Fibroblast of skin of left quadriceps (primary cell): ENCODE measurements around the gene BCL11A.

ENCODE experiments used
- DNase-seq, 2 experiments: peaks; one replicate each; pipeline ENCODE4 v3.0.0-alpha.2; 2013; ENCODE audit warnings: low read depth in 2 of 2

The BCL11A gene

GRCh38 chr2:60527762-60528161, 25.7 kb downstream of the BCL11A start:
- peak; percentile 76 to 79 for DNase-seq

DNA sequence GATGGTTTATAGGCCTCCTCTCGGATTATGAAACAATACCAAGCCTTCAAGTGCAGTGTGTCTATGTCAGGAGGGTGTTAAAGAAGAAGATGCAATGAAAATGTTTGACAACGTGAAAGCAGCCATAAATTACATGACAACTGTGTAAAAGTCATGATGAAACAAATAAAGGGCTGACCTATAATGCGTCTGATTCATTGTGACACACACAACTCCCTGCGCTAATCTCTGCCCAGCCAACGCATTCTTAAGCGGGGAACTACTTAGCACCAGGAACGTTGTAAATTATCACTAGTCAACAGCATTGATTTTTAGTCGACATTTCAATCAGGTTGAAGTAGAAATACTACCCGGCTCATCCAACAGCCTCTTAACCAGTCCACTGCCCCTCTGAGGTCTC, 26.8 kb downstream of the BCL11A start:
- no peak for DNase-seq

DNA sequence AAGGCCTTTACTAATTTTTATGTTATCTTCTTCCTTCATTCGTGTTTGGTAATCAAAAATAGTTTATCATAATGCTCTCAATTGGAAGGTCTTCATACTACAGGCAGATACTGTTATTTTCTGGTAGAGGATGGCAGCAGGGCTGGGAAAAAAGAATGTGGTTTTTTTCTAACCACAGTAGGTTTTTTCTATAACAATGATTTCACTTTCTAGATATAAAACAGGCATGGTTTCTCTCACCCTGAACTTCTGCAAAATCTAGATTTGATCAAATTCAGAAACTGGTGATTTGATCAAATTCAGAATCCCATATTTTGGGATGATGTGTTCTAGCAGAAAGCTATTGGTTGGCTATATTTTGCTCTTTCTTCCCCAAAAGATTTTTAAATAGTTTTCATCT, 27.6 kb downstream of the BCL11A start:
- DNase-seq: no peak

- no peak for DNase-seq
These were observed 28.6 kb downstream of the BCL11A start for GRCh38 chr2:60524874-60525273.

- no peak for DNase-seq
These were observed 29.5 kb downstream of the BCL11A start for GRCh38 chr2:60523963-60524362.

DNA sequence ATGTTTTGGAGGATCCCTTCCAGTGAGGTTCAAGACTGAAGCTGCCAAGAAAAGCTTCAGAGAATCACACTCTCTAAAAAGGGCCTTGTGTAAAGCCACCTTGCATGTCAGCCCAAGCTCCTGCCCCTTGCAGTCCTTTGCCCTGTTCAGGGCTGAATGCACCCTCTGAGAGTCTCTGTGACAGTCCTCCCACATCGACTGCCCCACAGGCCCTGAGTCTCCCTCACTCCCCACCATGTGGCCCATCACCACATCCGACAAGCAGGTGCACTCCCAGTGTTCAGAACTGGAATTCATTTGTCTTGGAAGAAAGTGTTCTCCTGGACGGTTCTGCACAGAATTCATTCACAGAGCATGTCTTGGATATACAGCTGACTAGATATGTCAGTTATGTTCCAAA, 31.0 kb downstream of the BCL11A start:
- DNase-seq: no peak

- no peak for DNase-seq
These were observed 31.8 kb downstream of the BCL11A start for GRCh38 chr2:60521626-60522025.

- DNase-seq: no peak
These were observed 32.4 kb downstream of the BCL11A start for GRCh38 chr2:60520917-60521539.

GRCh38 chr2:60520151-60520876, 33.1 kb downstream of the BCL11A start:
- no peak for DNase-seq

GRCh38 chr2:60519231-60519863, 34.1 kb downstream of the BCL11A start:
- no peak for DNase-seq

GRCh38 chr2:60518567-60518966, 34.9 kb downstream of the BCL11A start:
- no peak for DNase-seq

- DNase-seq: no peak
These were observed 36.0 kb downstream of the BCL11A start for GRCh38 chr2:60517446-60517845.

GRCh38 chr2:60516826-60517225, 36.6 kb downstream of the BCL11A start:
- DNase-seq: no peak

GRCh38 chr2:60516383-60516811, 37.1 kb downstream of the BCL11A start:
- DNase-seq: peak; percentile 89 to 90

DNA sequence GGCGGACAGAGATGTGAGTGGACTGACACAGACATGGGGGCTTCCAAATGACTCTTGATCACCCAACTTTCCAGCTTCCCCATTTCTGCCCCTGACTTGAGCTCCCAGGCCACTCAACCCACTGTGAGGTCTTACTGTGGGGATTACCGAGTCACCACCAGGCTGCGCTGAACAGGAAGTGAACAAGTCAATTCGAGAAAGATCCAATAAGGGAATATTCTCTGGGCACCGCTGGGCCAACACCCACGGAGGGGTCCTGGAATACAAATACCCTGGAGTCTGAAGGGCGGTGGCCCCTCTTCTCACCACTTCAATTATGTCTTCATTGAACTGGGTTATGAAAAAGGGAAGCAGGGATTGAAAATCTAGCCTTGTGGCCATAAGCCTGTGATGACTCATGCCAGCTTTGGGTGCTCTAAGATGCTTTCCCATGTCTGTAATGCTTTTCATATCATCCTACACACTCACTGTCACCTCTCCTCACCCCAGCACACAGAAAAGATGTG, 37.7 kb downstream of the BCL11A start:
- peak; percentile 82 to 83 for DNase-seq

GRCh38 chr2:60513996-60514395, 39.5 kb downstream of the BCL11A start:
- no peak for DNase-seq

- DNase-seq: no peak
These were observed 40.3 kb downstream of the BCL11A start for GRCh38 chr2:60513191-60513590.

DNA sequence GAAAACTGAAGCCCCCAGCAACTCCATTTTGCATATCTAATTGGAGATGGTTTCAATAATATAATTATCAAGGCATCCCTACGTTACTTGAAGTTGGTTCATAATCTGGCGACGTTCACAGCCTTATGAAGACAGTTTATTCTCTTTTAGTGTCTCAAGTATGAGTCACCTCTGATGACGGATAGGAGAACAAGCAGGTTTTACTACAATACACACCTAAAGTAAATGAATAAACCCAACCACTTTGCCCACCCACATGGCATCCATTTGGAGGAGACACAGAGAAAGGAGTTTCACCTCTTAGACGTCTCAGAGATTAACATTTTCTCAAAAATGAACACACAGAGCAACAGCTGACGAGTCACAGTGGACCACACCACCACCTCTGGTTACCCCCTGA, 40.8 kb downstream of the BCL11A start:
- DNase-seq: no peak

GRCh38 chr2:60512062-60512622, 41.3 kb downstream of the BCL11A start:
- no peak for DNase-seq

DNA sequence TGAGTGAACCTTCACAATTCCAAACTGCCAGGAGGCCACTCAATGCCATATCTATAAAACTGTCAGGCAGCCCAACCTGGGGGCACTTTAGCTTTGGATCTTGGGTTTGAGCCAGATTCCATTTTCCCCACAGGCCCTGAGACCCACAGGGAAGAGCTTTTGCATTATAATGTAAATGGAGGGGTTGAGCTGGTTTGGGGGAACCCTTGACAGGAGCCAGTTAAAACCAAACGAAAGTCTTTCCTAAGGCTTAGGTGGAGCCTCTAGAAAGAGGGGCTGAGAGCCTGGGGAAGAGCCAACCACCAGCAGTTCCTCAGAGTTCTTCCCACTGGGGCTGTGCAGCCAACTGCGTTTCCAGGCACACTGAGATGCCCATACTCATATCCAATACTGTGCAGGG, 42.7 kb downstream of the BCL11A start:
- no peak for DNase-seq

- no peak for DNase-seq
These were observed 44.4 kb downstream of the BCL11A start for GRCh38 chr2:60509066-60509465.

- DNase-seq: no peak
These were observed 45.0 kb downstream of the BCL11A start for GRCh38 chr2:60508339-60508917.
